ENCODE results near the gene MTHFD1L. TPM values are rescaled to one million over a fixed set of nuclear protein-coding genes. Genes with fewer than 3 reads are reported as not detected.

The MTHFD1L gene
- total and polyA plus RNA-seq, 3 experiments from 2014 or later, result 5.8 to 108 (median 102) TPM

- Mint-ChIP-seq H3K27me3 (no peaks in the 10 kb centered on the region), H3K4me3 (no peak overlapping the region), H3K4me1 (no peaks in the 10 kb centered on the region), H3K9me3 (no peaks in the 10 kb centered on the region), H3K27ac (no peak overlapping the region), H3K36me3 (peaks cover 0 to 14% (median 0%) of the 10 kb centered on the region in 3 donors)
- no peak for DNase-seq
- POLR2A ChIA-PET, result no interaction called here
- H3K4me1 ChIP-seq (ENCODE audit: insufficient read depth, low read length), result no peaks in the 10 kb centered on the region
- CTCF ChIA-PET, result interaction anchor here (0.9 kb wide), 1 partner anchor 392 kb away, joined by 3 read pairs; no protein-coding TSS in a partner anchor
- H3K4me3 ChIP-seq (ENCODE audit: low read length), result no peak overlapping the region
- H3K36me3 ChIP-seq (ENCODE audit: insufficient read depth, low read length), result no peaks in the 10 kb centered on the region
- H3K27ac ChIP-seq (ENCODE audit: low read depth, low read length), result no peak overlapping the region
- no peaks in the 10 kb centered on the region for H3K27me3 ChIP-seq (ENCODE audit: insufficient read depth, low read length, poor library complexity, severe bottlenecking)
- no peaks in the 10 kb centered on the region for H3K9me3 ChIP-seq (ENCODE audit: low read length)
Measured at GRCh38 chr6:150932996-150933395, 67.5 kb downstream of the MTHFD1L start.

- CTCF ChIA-PET, result no interaction called here
- H3K36me3 Mint-ChIP-seq, result peaks cover 0 to 20% (median 4%) of the 10 kb centered on the region in 3 donors
Measured at GRCh38 chr6:150934380-150934779, 68.9 kb downstream of the MTHFD1L start.

GRCh38 chr6:150936021-150936555, 70.6 kb downstream of the MTHFD1L start:
- no peak overlapping the region for H3K4me3 ChIP-seq (ENCODE audit: low read length)
- Mint-ChIP-seq H3K4me1 (no peaks in the 10 kb centered on the region), H3K36me3 (peaks cover 0 to 20% (median 4%) of the 10 kb centered on the region in 3 donors), H3K27ac (no peak overlapping the region), H3K9me3 (peaks cover 0 to 1% (median 0%) of the 10 kb centered on the region in 5 donors), H3K4me3 (no peak overlapping the region), H3K27me3 (no peaks in the 10 kb centered on the region)
- ChIA-PET CTCF (no interaction called here), POLR2A (no interaction called here)
- H3K27me3 ChIP-seq (ENCODE audit: insufficient read depth, low read length, poor library complexity, severe bottlenecking), result no peaks in the 10 kb centered on the region
- H3K36me3 ChIP-seq (ENCODE audit: insufficient read depth, low read length), result no peaks in the 10 kb centered on the region
- H3K4me1 ChIP-seq (ENCODE audit: insufficient read depth, low read length), result no peaks in the 10 kb centered on the region
- no peak for DNase-seq
- no peaks in the 10 kb centered on the region for H3K9me3 ChIP-seq (ENCODE audit: low read length)
- H3K27ac ChIP-seq (ENCODE audit: low read depth, low read length), result no peak overlapping the region

More at GRCh38 chr6:150934380-150934779, 68.9 kb downstream of the MTHFD1L start:
- H3K4me3 ChIP-seq (ENCODE audit: low read length), result no peak overlapping the region
- POLR2A ChIA-PET, result no interaction called here
- peaks cover 0 to 1% (median 0%) of the 10 kb centered on the region in 5 donors for H3K9me3 Mint-ChIP-seq
- H3K27ac ChIP-seq (ENCODE audit: low read depth, low read length), result no peak overlapping the region
- no peaks in the 10 kb centered on the region for H3K4me1 ChIP-seq (ENCODE audit: insufficient read depth, low read length)
- H3K4me1 Mint-ChIP-seq, result no peaks in the 10 kb centered on the region
- no peak for DNase-seq
- no peak overlapping the region for H3K27ac Mint-ChIP-seq
- H3K36me3 ChIP-seq (ENCODE audit: insufficient read depth, low read length), result no peaks in the 10 kb centered on the region
- no peak overlapping the region for H3K4me3 Mint-ChIP-seq
- H3K9me3 ChIP-seq (ENCODE audit: low read length), result no peaks in the 10 kb centered on the region
- no peaks in the 10 kb centered on the region for H3K27me3 Mint-ChIP-seq
- no peaks in the 10 kb centered on the region for H3K27me3 ChIP-seq (ENCODE audit: insufficient read depth, low read length, poor library complexity, severe bottlenecking)

GRCh38 chr6:150937132-150937906, 71.8 kb downstream of the MTHFD1L start:
- no peaks in the 10 kb centered on the region for H3K9me3 ChIP-seq (ENCODE audit: low read length)
- no peaks in the 10 kb centered on the region for H3K27me3 ChIP-seq (ENCODE audit: insufficient read depth, low read length, poor library complexity, severe bottlenecking)
- ChIA-PET CTCF (interaction anchor here (1.0 kb wide), 1 partner anchor 8 kb away, joined by 3 read pairs; no protein-coding TSS in a partner anchor), POLR2A (no interaction called here)
- H3K4me3 Mint-ChIP-seq, result no peak overlapping the region
- DNase-seq, result no peak
- H3K27me3 Mint-ChIP-seq, result no peaks in the 10 kb centered on the region
- no peak overlapping the region for H3K27ac ChIP-seq (ENCODE audit: low read depth, low read length)
- H3K36me3 ChIP-seq (ENCODE audit: insufficient read depth, low read length), result no peaks in the 10 kb centered on the region
- peaks cover 0 to 1% (median 0%) of the 10 kb centered on the region in 5 donors for H3K9me3 Mint-ChIP-seq
- H3K4me3 ChIP-seq (ENCODE audit: low read length), result no peak overlapping the region
- peaks cover 0 to 20% (median 4%) of the 10 kb centered on the region in 3 donors for H3K36me3 Mint-ChIP-seq
- H3K27ac Mint-ChIP-seq, result no peak overlapping the region
- H3K4me1 ChIP-seq (ENCODE audit: insufficient read depth, low read length), result no peaks in the 10 kb centered on the region
- H3K4me1 Mint-ChIP-seq, result no peaks in the 10 kb centered on the region

GRCh38 chr6:150939399-150939798, 73.9 kb downstream of the MTHFD1L start:
- H3K36me3 ChIP-seq (ENCODE audit: insufficient read depth, low read length), result no peaks in the 10 kb centered on the region
- DNase-seq, result no peak
- H3K9me3 ChIP-seq (ENCODE audit: low read length), result no peaks in the 10 kb centered on the region
- H3K4me3 ChIP-seq (ENCODE audit: low read length), result no peak overlapping the region
- Mint-ChIP-seq H3K4me1 (no peaks in the 10 kb centered on the region), H3K36me3 (peaks cover 0 to 17% (median 4%) of the 10 kb centered on the region in 3 donors), H3K27me3 (no peaks in the 10 kb centered on the region), H3K4me3 (no peak overlapping the region), H3K27ac (no peak overlapping the region), H3K9me3 (peaks cover 0 to 1% (median 0%) of the 10 kb centered on the region in 5 donors)
- ChIA-PET POLR2A (no interaction called here), CTCF (no interaction called here)
- no peak overlapping the region for H3K27ac ChIP-seq (ENCODE audit: low read depth, low read length)
- no peaks in the 10 kb centered on the region for H3K4me1 ChIP-seq (ENCODE audit: insufficient read depth, low read length)
- no peaks in the 10 kb centered on the region for H3K27me3 ChIP-seq (ENCODE audit: insufficient read depth, low read length, poor library complexity, severe bottlenecking)

GRCh38 chr6:150940941-150941340, 75.4 kb downstream of the MTHFD1L start:
- Histone ChIP-seq H3K27me3 (ENCODE audit: insufficient read depth, low read length, poor library complexity, severe bottlenecking) (no peaks in the 10 kb centered on the region), H3K4me3 (ENCODE audit: low read length) (no peak overlapping the region), H3K27ac (ENCODE audit: low read depth, low read length) (no peak overlapping the region), H3K4me1 (ENCODE audit: insufficient read depth, low read length) (no peaks in the 10 kb centered on the region), H3K9me3 (ENCODE audit: low read length) (no peaks in the 10 kb centered on the region), H3K36me3 (ENCODE audit: insufficient read depth, low read length) (no peaks in the 10 kb centered on the region)
- Mint-ChIP-seq H3K4me3 (no peak overlapping the region), H3K27ac (no peak overlapping the region), H3K27me3 (no peaks in the 10 kb centered on the region), H3K36me3 (peaks cover 0 to 14% (median 4%) of the 10 kb centered on the region in 3 donors), H3K4me1 (no peaks in the 10 kb centered on the region), H3K9me3 (peaks cover 0 to 1% (median 0%) of the 10 kb centered on the region in 5 donors)
- DNase-seq, result no peak
- CTCF ChIA-PET, result no interaction called here
- POLR2A ChIA-PET, result no interaction called here

GRCh38 chr6:150949526-150949925, 84.0 kb downstream of the MTHFD1L start:
- ChIA-PET POLR2A (no interaction called here), CTCF (no interaction called here)
- Histone ChIP-seq H3K4me1 (ENCODE audit: insufficient read depth, low read length) (no peaks in the 10 kb centered on the region), H3K4me3 (ENCODE audit: low read length) (no peak overlapping the region), H3K27me3 (ENCODE audit: insufficient read depth, low read length, poor library complexity, severe bottlenecking) (no peaks in the 10 kb centered on the region), H3K36me3 (ENCODE audit: insufficient read depth, low read length) (peaks cover 3% of the 10 kb centered on the region), H3K27ac (ENCODE audit: low read depth, low read length) (no peak overlapping the region), H3K9me3 (ENCODE audit: low read length) (no peaks in the 10 kb centered on the region)
- H3K4me3 Mint-ChIP-seq, result no peak overlapping the region
- peak overlapping the region in 1 of 8 donors; percentile 42 for H3K27ac Mint-ChIP-seq
- no peaks in the 10 kb centered on the region for H3K27me3 Mint-ChIP-seq
- no peaks in the 10 kb centered on the region for H3K9me3 Mint-ChIP-seq
- DNase-seq, result no peak
- H3K36me3 Mint-ChIP-seq, result peaks cover 0 to 11% (median 6%) of the 10 kb centered on the region in 3 donors
- H3K4me1 Mint-ChIP-seq, result no peaks in the 10 kb centered on the region

- POLR2A ChIA-PET, result no interaction called here
- H3K4me3 ChIP-seq (ENCODE audit: low read length), result no peak overlapping the region
- H3K4me1 Mint-ChIP-seq, result no peaks in the 10 kb centered on the region
- no peaks in the 10 kb centered on the region for H3K9me3 Mint-ChIP-seq
- no peak overlapping the region for H3K27ac Mint-ChIP-seq
- no peaks in the 10 kb centered on the region for H3K9me3 ChIP-seq (ENCODE audit: low read length)
- H3K36me3 Mint-ChIP-seq, result peaks cover 0 to 15% (median 6%) of the 10 kb centered on the region in 3 donors
- H3K27me3 ChIP-seq (ENCODE audit: insufficient read depth, low read length, poor library complexity, severe bottlenecking), result no peaks in the 10 kb centered on the region
- CTCF ChIA-PET, result no interaction called here
- no peak overlapping the region for H3K4me3 Mint-ChIP-seq
- H3K4me1 ChIP-seq (ENCODE audit: insufficient read depth, low read length), result no peaks in the 10 kb centered on the region
- no peak overlapping the region for H3K27ac ChIP-seq (ENCODE audit: low read depth, low read length)
- H3K27me3 Mint-ChIP-seq, result no peaks in the 10 kb centered on the region
- peaks cover 3% of the 10 kb centered on the region for H3K36me3 ChIP-seq (ENCODE audit: insufficient read depth, low read length)
- DNase-seq, result no peak
Measured at GRCh38 chr6:150953851-150954250, 88.3 kb downstream of the MTHFD1L start.

All from CD8-positive, alpha-beta memory T cell (primary cell).